HUES6 (cell line): Measurements from ENCODE around the gene STK33.

Experiments used
- H3K27ac ChIP-seq: 2 replicates; pipeline ENCODE4 v1.7.0; 2013; ENCODE audit warnings: low read depth, mild to moderate bottlenecking, low read length, inconsistent platforms
- H3K27me3 ChIP-seq: 2 replicates; pipeline ENCODE4 v1.6.1; 2013; ENCODE audit warnings: low read length; ENCODE audit not compliant: control insufficient read depth, insufficient read depth
- H3K36me3 ChIP-seq: 2 replicates; pipeline ENCODE4 v1.6.1; 2013; ENCODE audit warnings: low read length; ENCODE audit not compliant: control insufficient read depth, insufficient read depth
- H3K4me1 ChIP-seq: 2 replicates; pipeline ENCODE4 v1.6.1; 2013; ENCODE audit warnings: low read length; ENCODE audit not compliant: control insufficient read depth, insufficient read depth
- H3K4me3 ChIP-seq: 2 replicates; pipeline ENCODE4 v1.5.1; 2013; ENCODE audit warnings: low read depth, low read length
- H3K9ac ChIP-seq: one replicate; pipeline ENCODE4 v1.6.1; 2013; ENCODE audit warnings: mild to moderate bottlenecking, low read length
- H3K9me3 ChIP-seq: 2 replicates; pipeline ENCODE4 v1.6.1; 2013; ENCODE audit warnings: low read depth, low read length; ENCODE audit not compliant: control insufficient read depth, insufficient read depth

The STK33 gene

GRCh38 chr11:8593935-8594909, at the start of gene STK33:
TSS of gene STK33 (minus strand) at chr11:8594228. CDS start at chr11:8474905, 119,323 bp downstream.
- no peak within 1 kb of the TSS; the same call in 1 of the 2 replicates for H3K27ac ChIP-seq
- H3K4me3 ChIP-seq, result peak within 1 kb of the TSS; percentile 70
- H3K36me3 ChIP-seq, result no peaks in the 10 kb centered on the region
- H3K4me1 ChIP-seq, result peaks cover 10% of the 10 kb centered on the region
- H3K9me3 ChIP-seq, result no peaks in the 10 kb centered on the region
- H3K27me3 ChIP-seq, result no peaks in the 10 kb centered on the region
- peak within 1 kb of the TSS; percentile 88 for H3K9ac ChIP-seq

GRCh38 chr11:8642196-8642841, 48.3 kb upstream of the STK33 start:
- Histone ChIP-seq H3K27ac (no peak overlapping the region), H3K9ac (no peak overlapping the region), H3K9me3 (no peaks in the 10 kb centered on the region), H3K4me1 (peaks cover 14% of the 10 kb centered on the region), H3K27me3 (no peaks in the 10 kb centered on the region), H3K4me3 (no peak overlapping the region), H3K36me3 (peaks cover 4% of the 10 kb centered on the region)

- Histone ChIP-seq H3K4me3 (no peak overlapping the region), H3K4me1 (peaks cover 14% of the 10 kb centered on the region), H3K9ac (no peak overlapping the region), H3K9me3 (no peaks in the 10 kb centered on the region), H3K27ac (no peak overlapping the region), H3K27me3 (no peaks in the 10 kb centered on the region), H3K36me3 (peaks cover 4% of the 10 kb centered on the region)
Measured at GRCh38 chr11:8641332-8641731, 47.3 kb upstream of the STK33 start.

- H3K36me3 ChIP-seq, result peaks cover 4% of the 10 kb centered on the region
- H3K27ac ChIP-seq, result no peak overlapping the region
- H3K9ac ChIP-seq, result no peak overlapping the region
- H3K4me3 ChIP-seq, result peak overlapping the region; percentile 28; the same call in 1 of the 2 replicates
- H3K27me3 ChIP-seq, result no peaks in the 10 kb centered on the region
- peaks cover 14% of the 10 kb centered on the region for H3K4me1 ChIP-seq
- H3K9me3 ChIP-seq, result no peaks in the 10 kb centered on the region
Measured at GRCh38 chr11:8640267-8640906, 46.4 kb upstream of the STK33 start.

GRCh38 chr11:8639655-8640054, 45.6 kb upstream of the STK33 start:
- H3K4me3 ChIP-seq, result no peak overlapping the region
- peaks cover 14% of the 10 kb centered on the region for H3K4me1 ChIP-seq
- H3K27me3 ChIP-seq, result no peaks in the 10 kb centered on the region
- peaks cover 4% of the 10 kb centered on the region for H3K36me3 ChIP-seq
- no peak overlapping the region for H3K9ac ChIP-seq
- no peaks in the 10 kb centered on the region for H3K9me3 ChIP-seq
- no peak overlapping the region for H3K27ac ChIP-seq

GRCh38 chr11:8638300-8638699, 44.3 kb upstream of the STK33 start:
- Histone ChIP-seq H3K4me1 (peaks cover 14% of the 10 kb centered on the region), H3K9ac (no peak overlapping the region), H3K9me3 (no peaks in the 10 kb centered on the region), H3K36me3 (peaks cover 4% of the 10 kb centered on the region), H3K4me3 (no peak overlapping the region), H3K27ac (no peak overlapping the region), H3K27me3 (no peaks in the 10 kb centered on the region)

GRCh38 chr11:8636127-8636526, 42.1 kb upstream of the STK33 start:
- no peaks in the 10 kb centered on the region for H3K9me3 ChIP-seq
- H3K27ac ChIP-seq, result no peak overlapping the region
- no peak overlapping the region for H3K4me3 ChIP-seq
- H3K27me3 ChIP-seq, result no peaks in the 10 kb centered on the region
- peaks cover 12% of the 10 kb centered on the region for H3K4me1 ChIP-seq
- peaks cover 4% of the 10 kb centered on the region for H3K36me3 ChIP-seq
- no peak overlapping the region for H3K9ac ChIP-seq

- H3K4me1 ChIP-seq, result no peaks in the 10 kb centered on the region
- no peak overlapping the region for H3K4me3 ChIP-seq
Measured at GRCh38 chr11:8634498-8634897, 40.5 kb upstream of the STK33 start.

GRCh38 chr11:8631395-8632118, 37.5 kb upstream of the STK33 start:
- H3K4me1 ChIP-seq, result no peaks in the 10 kb centered on the region
- no peak overlapping the region for H3K27ac ChIP-seq

More at GRCh38 chr11:8634498-8634897, 40.5 kb upstream of the STK33 start:
- H3K36me3 ChIP-seq, result peaks cover 4% of the 10 kb centered on the region
- no peak overlapping the region for H3K9ac ChIP-seq
- no peaks in the 10 kb centered on the region for H3K27me3 ChIP-seq
- no peaks in the 10 kb centered on the region for H3K9me3 ChIP-seq
- no peak overlapping the region for H3K27ac ChIP-seq

GRCh38 chr11:8624698-8625097, 30.7 kb upstream of the STK33 start:
- Histone ChIP-seq H3K4me1 (no peaks in the 10 kb centered on the region), H3K36me3 (0 out of 2 replicates have a peak, but pooled peaks cover 5% of the 10 kb centered on the region), H3K27ac (no peak overlapping the region), H3K27me3 (no peaks in the 10 kb centered on the region), H3K9ac (no peak overlapping the region), H3K9me3 (no peaks in the 10 kb centered on the region), H3K4me3 (no peak overlapping the region)

More at GRCh38 chr11:8631395-8632118, 37.5 kb upstream of the STK33 start:
- H3K9me3 ChIP-seq, result no peaks in the 10 kb centered on the region
- no peaks in the 10 kb centered on the region for H3K27me3 ChIP-seq
- H3K4me3 ChIP-seq, result no peak overlapping the region
- H3K36me3 ChIP-seq, result no peaks in the 10 kb centered on the region
- H3K9ac ChIP-seq, result no peak overlapping the region
